H9 (cell line): ENCODE measurements around the gene GLCE. TPM values are rescaled to one million over a fixed set of nuclear protein-coding genes. Genes with fewer than 3 reads are reported as not detected.

Experiments used
- DNase-seq: peaks from one replicate; pipeline ENCODE4 v3.0.0-alpha.2; 2017
- H2AFZ ChIP-seq: one replicate; pipeline ENCODE4 v1.6.1; 2013; ENCODE audit warnings: mild to moderate bottlenecking, low read length, control low read depth, moderate library complexity
- H2AK5ac ChIP-seq: 2 replicates; pipeline ENCODE4 v1.6.1; 2013; ENCODE audit warnings: low read length, control low read depth, mixed read lengths; ENCODE audit not compliant: insufficient read length
- H2BK120ac ChIP-seq: one replicate; pipeline ENCODE4 v1.6.1; 2013; ENCODE audit warnings: low read depth, mild to moderate bottlenecking, low read length, control low read depth, inconsistent platforms; ENCODE audit not compliant: poor library complexity, severe bottlenecking
- H2BK12ac ChIP-seq: 2 replicates; pipeline ENCODE4 v1.6.1; 2013; ENCODE audit warnings: low read length, control low read depth, mixed read lengths, low read depth; ENCODE audit not compliant: insufficient read length
- H2BK15ac ChIP-seq: 2 replicates; pipeline ENCODE4 v1.6.1; 2013; ENCODE audit warnings: low read depth, low read length, control low read depth
- H2BK20ac ChIP-seq: one replicate; pipeline ENCODE4 v1.6.1; 2013; ENCODE audit warnings: low read depth, mild to moderate bottlenecking, low read length, control low read depth, inconsistent platforms; ENCODE audit not compliant: poor library complexity, severe bottlenecking
- H2BK5ac ChIP-seq: 2 replicates; pipeline ENCODE4 v1.6.1; 2013; ENCODE audit warnings: low read length, control low read depth, mixed read lengths; ENCODE audit not compliant: insufficient read length
- H3K14ac ChIP-seq: 2 replicates; pipeline ENCODE4 v1.6.1; 2013; ENCODE audit warnings: low read length, control low read depth; ENCODE audit not compliant: insufficient read depth
- H3K18ac ChIP-seq: 2 replicates; pipeline ENCODE4 v1.6.1; 2013; ENCODE audit warnings: low read depth, mild to moderate bottlenecking, mixed read lengths, low read length, control low read depth; ENCODE audit not compliant: insufficient read length
- H3K23ac ChIP-seq: 2 replicates; pipeline ENCODE4 v1.6.1; 2013; ENCODE audit warnings: low read length, control low read depth, mixed read lengths, low read depth; ENCODE audit not compliant: insufficient read length
- H3K23me2 ChIP-seq: 2 replicates; pipeline ENCODE4 v1.6.1; 2013; ENCODE audit warnings: low read depth, mild to moderate bottlenecking, mixed read lengths, low read length, control low read depth; ENCODE audit not compliant: insufficient read length, poor library complexity, severe bottlenecking
- H3K27ac ChIP-seq: 2 replicates; pipeline ENCODE4 v1.5.1; 2013; ENCODE audit warnings: low read length, control low read depth, mixed read lengths, low read depth; ENCODE audit not compliant: insufficient read length
- H3K27me3 ChIP-seq: 2 replicates; pipeline ENCODE4 v1.6.1; 2013; ENCODE audit warnings: low read length, control low read depth, inconsistent platforms; ENCODE audit not compliant: insufficient read depth
- H3K4ac ChIP-seq: 2 replicates; pipeline ENCODE4 v1.6.1; 2013; ENCODE audit warnings: low read depth, mild to moderate bottlenecking, control low read depth, inconsistent platforms, low read length, moderate library complexity
- H3K4me1 ChIP-seq: 2 replicates; pipeline ENCODE4 v1.6.1; 2013; ENCODE audit warnings: low read length, control low read depth, inconsistent platforms; ENCODE audit not compliant: insufficient read depth
- H3K4me2 ChIP-seq: 2 replicates; pipeline ENCODE4 v1.6.1; 2013; ENCODE audit warnings: low read length, control low read depth, mixed read lengths; ENCODE audit not compliant: insufficient read length, insufficient read depth
- H3K56ac ChIP-seq: 2 replicates; pipeline ENCODE4 v1.6.1; 2013; ENCODE audit warnings: low read depth, mild to moderate bottlenecking, mixed read lengths, low read length, control low read depth; ENCODE audit not compliant: insufficient read length
- H3K79me1 ChIP-seq: 2 replicates; pipeline ENCODE4 v1.6.1; 2013; ENCODE audit warnings: low read depth, mild to moderate bottlenecking, moderate library complexity, low read length, control low read depth, inconsistent platforms; ENCODE audit not compliant: insufficient read depth, poor library complexity, severe bottlenecking
- H3K79me2 ChIP-seq: 2 replicates; pipeline ENCODE4 v1.6.1; 2013; ENCODE audit warnings: low read length, control low read depth, inconsistent platforms; ENCODE audit not compliant: insufficient read depth
- H3K9ac ChIP-seq: 2 replicates; pipeline ENCODE4 v1.6.1; 2013; ENCODE audit warnings: low read length, control low read depth, mixed read lengths; ENCODE audit not compliant: insufficient read length; ENCODE audit errors: extremely low read depth
- H3K9me3 ChIP-seq: one replicate; pipeline ENCODE4 v1.6.1; 2013; ENCODE audit warnings: low read depth, low read length, inconsistent platforms; ENCODE audit not compliant: control insufficient read depth
- H3T11ph ChIP-seq: one replicate; pipeline ENCODE4 v1.6.1; 2013; ENCODE audit warnings: mild to moderate bottlenecking, low read length, control low read depth, inconsistent platforms
- H4K20me1 ChIP-seq: one replicate; pipeline ENCODE4 v1.6.1; 2013; ENCODE audit not compliant: control insufficient read depth, insufficient read length, insufficient read depth
- H4K5ac ChIP-seq: 2 replicates; pipeline ENCODE4 v1.6.1; 2013; ENCODE audit warnings: low read depth, mild to moderate bottlenecking, mixed read lengths, low read length, control low read depth; ENCODE audit not compliant: insufficient read length
- H4K8ac ChIP-seq: replicated peaks from 2 replicates; pipeline ENCODE4 v1.6.1; 2013; ENCODE audit warnings: low read length, control low read depth, mixed read lengths, low read depth; ENCODE audit not compliant: insufficient read length
- H4K91ac ChIP-seq: 2 replicates; pipeline ENCODE4 v1.6.1; 2013; ENCODE audit warnings: low read depth, mild to moderate bottlenecking, moderate library complexity, mixed read lengths, low read length, control low read depth; ENCODE audit not compliant: insufficient read length
- H3K27ac Mint-ChIP-seq, 3 experiments: 2 replicates in 2 of 3; 3 replicates in 1 of 3; pipeline ENCODE4 v1.8.0; 2020 to 2021; ENCODE audit warnings: mixed read lengths in 3 of 3, mild to moderate bottlenecking in 1 of 3, moderate library complexity in 1 of 3
- H3K27me3 Mint-ChIP-seq: 2 replicates; pipeline ENCODE4 v1.8.0; 2021; ENCODE audit warnings: low read depth, mild to moderate bottlenecking, moderate library complexity, mixed read lengths
- H3K36me3 Mint-ChIP-seq, 3 experiments: 2 replicates in 2 of 3; 3 replicates in 1 of 3; pipeline ENCODE4 v1.8.0; 2020 to 2021; ENCODE audit warnings: low read depth in 3 of 3, mixed read lengths in 3 of 3; ENCODE audit not compliant: insufficient read depth in 1 of 3
- H3K4me1 Mint-ChIP-seq, 2 experiments: 2 replicates each; pipeline ENCODE4 v1.8.0; 2020; ENCODE audit warnings: mixed read lengths in 2 of 2
- H3K4me3 Mint-ChIP-seq, 2 experiments: 2 replicates in 1 of 2; 3 replicates in 1 of 2; pipeline ENCODE4 v1.8.0; 2020 to 2021; ENCODE audit warnings: mild to moderate bottlenecking in 2 of 2, mixed read lengths in 2 of 2, moderate library complexity in 1 of 2
- H3K9me3 Mint-ChIP-seq, 2 experiments: 2 replicates in 1 of 2; 3 replicates in 1 of 2; pipeline ENCODE4 v1.8.0; 2020; ENCODE audit warnings: mild to moderate bottlenecking in 2 of 2, mixed read lengths in 2 of 2, moderate library complexity in 1 of 2
- WGBS: extraction: QIAGEN DNeasy Blood & Tissue Kit; methylation state at CpG from one replicate; pipeline ENCODE4 v1.1.7; 2013; ENCODE audit warnings: missing lambda C conversion rate, low lambda C conversion rate, mixed read lengths; ENCODE audit not compliant: insufficient read length; ENCODE audit errors: extremely low coverage; 5-methylcytosine and 5-hydroxymethylcytosine counted together
- total RNA-seq: library from RNA; stranded (reverse); gene quantifications from 2 replicates; pipeline ENCODE4 v1.2.1, GENCODE V29; 2021
- TF ChIP-seq, protein P1 (sequence below): fragments of 200-600 bp; sonication (generic); conservative IDR thresholded peaks from 3 replicates; pipeline ENCODE4 v1.8.0; 2021; ENCODE audit warnings: antibody characterized with exemption, mild to moderate bottlenecking

GLCE gene
- total RNA-seq, 1 experiment from 2014 or later: 12.2 TPM

DNA sequence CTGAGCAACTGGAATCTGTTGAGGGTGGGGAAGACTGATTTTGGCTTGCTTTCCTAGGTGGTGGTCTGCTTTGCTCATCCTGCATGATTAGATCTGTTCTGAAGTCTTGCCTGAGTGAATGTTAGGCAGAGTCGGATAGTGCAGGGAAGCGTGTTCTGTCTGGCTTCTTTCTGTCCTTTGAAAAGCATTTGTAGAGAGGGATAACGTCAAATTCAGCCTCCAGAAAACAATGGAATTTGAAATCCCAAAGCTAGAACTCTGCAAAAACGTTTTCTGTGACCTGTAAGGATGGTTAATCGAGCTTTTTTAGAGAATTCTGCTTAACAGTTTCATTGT lies 1.4 kb downstream of the GLCE start:
- H2BK15ac ChIP-seq: no peak overlapping the region

More for the DNA sequence above, 1.4 kb downstream of the GLCE start:
- H4K5ac ChIP-seq: no peak overlapping the region
- H3K56ac ChIP-seq: no peak overlapping the region
- H4K91ac ChIP-seq: no peak overlapping the region
- H2AFZ ChIP-seq: no peak overlapping the region
- H2AK5ac ChIP-seq: no peak overlapping the region
- H2BK5ac ChIP-seq: no peak overlapping the region
- H3K23ac ChIP-seq: no peak overlapping the region
- TF ChIP-seq, protein P1, sequence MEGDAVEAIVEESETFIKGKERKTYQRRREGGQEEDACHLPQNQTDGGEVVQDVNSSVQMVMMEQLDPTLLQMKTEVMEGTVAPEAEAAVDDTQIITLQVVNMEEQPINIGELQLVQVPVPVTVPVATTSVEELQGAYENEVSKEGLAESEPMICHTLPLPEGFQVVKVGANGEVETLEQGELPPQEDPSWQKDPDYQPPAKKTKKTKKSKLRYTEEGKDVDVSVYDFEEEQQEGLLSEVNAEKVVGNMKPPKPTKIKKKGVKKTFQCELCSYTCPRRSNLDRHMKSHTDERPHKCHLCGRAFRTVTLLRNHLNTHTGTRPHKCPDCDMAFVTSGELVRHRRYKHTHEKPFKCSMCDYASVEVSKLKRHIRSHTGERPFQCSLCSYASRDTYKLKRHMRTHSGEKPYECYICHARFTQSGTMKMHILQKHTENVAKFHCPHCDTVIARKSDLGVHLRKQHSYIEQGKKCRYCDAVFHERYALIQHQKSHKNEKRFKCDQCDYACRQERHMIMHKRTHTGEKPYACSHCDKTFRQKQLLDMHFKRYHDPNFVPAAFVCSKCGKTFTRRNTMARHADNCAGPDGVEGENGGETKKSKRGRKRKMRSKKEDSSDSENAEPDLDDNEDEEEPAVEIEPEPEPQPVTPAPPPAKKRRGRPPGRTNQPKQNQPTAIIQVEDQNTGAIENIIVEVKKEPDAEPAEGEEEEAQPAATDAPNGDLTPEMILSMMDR: no peak
- H3K4ac ChIP-seq: no peak overlapping the region
- H3K23me2 ChIP-seq: peaks cover 16% of the 10 kb centered on the region
- no peak overlapping the region for H2BK12ac ChIP-seq
- peaks cover 4% of the 10 kb centered on the region; the same call in 1 of the 2 replicates for H3K4me1 ChIP-seq
- peaks cover 2% of the 10 kb centered on the region for H3K79me1 ChIP-seq
- H4K20me1 ChIP-seq: no peaks in the 10 kb centered on the region
- no CpG with 5 or more reads among the region's 5 CpGs for WGBS
- no peak overlapping the region for H3T11ph ChIP-seq
- peaks cover 18 to 30% of the 10 kb centered on the region in 2 experiments for H3K4me1 Mint-ChIP-seq
- no peak overlapping the region for H3K18ac ChIP-seq
- H3K27ac ChIP-seq: no peak overlapping the region
- no peaks in the 10 kb centered on the region for H3K36me3 Mint-ChIP-seq
- no peak overlapping the region for H3K14ac ChIP-seq
- H3K27me3 ChIP-seq: no peaks in the 10 kb centered on the region; the same call in 1 of the 2 replicates
- peaks cover 18% of the 10 kb centered on the region for H3K27me3 Mint-ChIP-seq
- no peak for DNase-seq
- H3K4me3 Mint-ChIP-seq: peak overlapping the region; percentile 92 to 98
- no peaks in the 10 kb centered on the region; a peak in 1 of 5 replicates for H3K9me3 Mint-ChIP-seq
- H2BK20ac ChIP-seq: no peak overlapping the region
- no peak overlapping the region for H4K8ac ChIP-seq
- H2BK120ac ChIP-seq: no peak overlapping the region
- H3K4me2 ChIP-seq: peak overlapping the region; percentile 80
- no peaks in the 10 kb centered on the region for H3K9me3 ChIP-seq
- H3K79me2 ChIP-seq: 0 out of 2 replicates have a peak, but pooled peaks cover 1% of the 10 kb centered on the region
- peak overlapping the region; percentile 61 for H3K9ac ChIP-seq
- peak overlapping the region in 1 of 3 experiments; percentile 71; a peak in 1 of 7 replicates for H3K27ac Mint-ChIP-seq
